ENCODE results near the gene CREB3L2. TPM values are rescaled to one million over a fixed set of nuclear protein-coding genes. Genes with fewer than 3 reads are reported as not detected.
"Not testable (repeated sequence)": the region's sequence is repeated elsewhere in the genome, so short reads cannot be mapped to it uniquely, and the experiment has no call there.

Gene CREB3L2
- total RNA-seq, 2 experiments from 2014 or later: 22.7 to 79.0 TPM

- H3K4me2 ChIP-seq (ENCODE audit: low read length): no peak overlapping the region
- TF ChIP-seq, protein P1, sequence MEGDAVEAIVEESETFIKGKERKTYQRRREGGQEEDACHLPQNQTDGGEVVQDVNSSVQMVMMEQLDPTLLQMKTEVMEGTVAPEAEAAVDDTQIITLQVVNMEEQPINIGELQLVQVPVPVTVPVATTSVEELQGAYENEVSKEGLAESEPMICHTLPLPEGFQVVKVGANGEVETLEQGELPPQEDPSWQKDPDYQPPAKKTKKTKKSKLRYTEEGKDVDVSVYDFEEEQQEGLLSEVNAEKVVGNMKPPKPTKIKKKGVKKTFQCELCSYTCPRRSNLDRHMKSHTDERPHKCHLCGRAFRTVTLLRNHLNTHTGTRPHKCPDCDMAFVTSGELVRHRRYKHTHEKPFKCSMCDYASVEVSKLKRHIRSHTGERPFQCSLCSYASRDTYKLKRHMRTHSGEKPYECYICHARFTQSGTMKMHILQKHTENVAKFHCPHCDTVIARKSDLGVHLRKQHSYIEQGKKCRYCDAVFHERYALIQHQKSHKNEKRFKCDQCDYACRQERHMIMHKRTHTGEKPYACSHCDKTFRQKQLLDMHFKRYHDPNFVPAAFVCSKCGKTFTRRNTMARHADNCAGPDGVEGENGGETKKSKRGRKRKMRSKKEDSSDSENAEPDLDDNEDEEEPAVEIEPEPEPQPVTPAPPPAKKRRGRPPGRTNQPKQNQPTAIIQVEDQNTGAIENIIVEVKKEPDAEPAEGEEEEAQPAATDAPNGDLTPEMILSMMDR (conservative IDR thresholded peaks at IDR 0.05; ENCODE audit: low read length): no peak
- TF ChIP-seq EZH2phosphoT487 (IDR thresholded peaks at IDR 0.05; ENCODE audit: borderline replicate concordance, low read depth, low read length): no peak
- H3K9me2 ChIP-seq (ENCODE audit: insufficient read depth, low read length): no peaks in the 10 kb centered on the region
- no TSS peak for BruUV-seq (replicated peaks)
- no peaks in the 10 kb centered on the region for H4K20me1 ChIP-seq (ENCODE audit: insufficient read depth, low read length)
- H2AFZ ChIP-seq (ENCODE audit: low read length): no peak overlapping the region
- ChIA-PET POLR2A (interaction anchor here (0.6 to 1.9 kb wide), 4 partner anchors 9 to 285 kb away, joined by 3 to 6 read pairs (median 3); no protein-coding TSS in a partner anchor), CTCF (ENCODE audit: unreplicated experiment) (no interaction called here)
- H3K79me2 ChIP-seq (ENCODE audit: insufficient read depth, low read depth, low read length): no peaks in the 10 kb centered on the region
- no peaks in the 10 kb centered on the region for H3K4me1 ChIP-seq (ENCODE audit: insufficient read depth, low read length, poor library complexity, severe bottlenecking)
- H3K9me3 ChIP-seq (ENCODE audit: low read length): no peaks in the 10 kb centered on the region
- no peak for DNase-seq (ENCODE audit: low spot score)
- no peak overlapping the region for H3K4me3 ChIP-seq (ENCODE audit: low read depth, low read length, poor library complexity, severe bottlenecking)
- peaks cover 20% of the 10 kb centered on the region for H3K36me3 ChIP-seq (ENCODE audit: insufficient read depth, low read length)
- no peak overlapping the region for H3K27ac ChIP-seq (ENCODE audit: low read depth, low read length, poor library complexity, severe bottlenecking)
- intact Hi-C loops (cut with micrococcal nuclease; ENCODE audit: unreplicated experiment): no loop called here
Measured at GRCh38 chr7:137928626-137929025, 73.3 kb downstream of the CREB3L2 start.

- POLR2A ChIA-PET: interaction anchor here (1.9 kb wide), 1 partner anchor 40 kb away, joined by 6 read pairs; no protein-coding TSS in a partner anchor
- Histone ChIP-seq H3K4me1 (ENCODE audit: insufficient read depth, low read length, poor library complexity, severe bottlenecking) (no peaks in the 10 kb centered on the region), H3K36me3 (ENCODE audit: insufficient read depth, low read length) (peaks cover 20% of the 10 kb centered on the region), H2AFZ (ENCODE audit: low read length) (no peak overlapping the region), H3K4me3 (ENCODE audit: low read depth, low read length, poor library complexity, severe bottlenecking) (no peak overlapping the region), H3K27ac (ENCODE audit: low read depth, low read length, poor library complexity, severe bottlenecking) (no peak overlapping the region), H4K20me1 (ENCODE audit: insufficient read depth, low read length) (no peaks in the 10 kb centered on the region), H3K9me3 (ENCODE audit: low read length) (no peaks in the 10 kb centered on the region), H3K4me2 (ENCODE audit: low read length) (no peak overlapping the region), H3K9me2 (ENCODE audit: insufficient read depth, low read length) (no peaks in the 10 kb centered on the region), H3K79me2 (ENCODE audit: insufficient read depth, low read depth, low read length) (no peaks in the 10 kb centered on the region)
- intact Hi-C loops (cut with micrococcal nuclease; ENCODE audit: unreplicated experiment): no loop called here
- no TSS peak for BruUV-seq (replicated peaks)
- CTCF ChIA-PET (ENCODE audit: unreplicated experiment): no interaction called here
- TF ChIP-seq EZH2phosphoT487 (IDR thresholded peaks at IDR 0.05; ENCODE audit: borderline replicate concordance, low read depth, low read length): no peak
- TF ChIP-seq, protein P1 (conservative IDR thresholded peaks at IDR 0.05; ENCODE audit: low read length): no peak
- DNase-seq (ENCODE audit: low spot score): no peak
Measured at GRCh38 chr7:137927386-137927785, 74.5 kb downstream of the CREB3L2 start.

DNA sequence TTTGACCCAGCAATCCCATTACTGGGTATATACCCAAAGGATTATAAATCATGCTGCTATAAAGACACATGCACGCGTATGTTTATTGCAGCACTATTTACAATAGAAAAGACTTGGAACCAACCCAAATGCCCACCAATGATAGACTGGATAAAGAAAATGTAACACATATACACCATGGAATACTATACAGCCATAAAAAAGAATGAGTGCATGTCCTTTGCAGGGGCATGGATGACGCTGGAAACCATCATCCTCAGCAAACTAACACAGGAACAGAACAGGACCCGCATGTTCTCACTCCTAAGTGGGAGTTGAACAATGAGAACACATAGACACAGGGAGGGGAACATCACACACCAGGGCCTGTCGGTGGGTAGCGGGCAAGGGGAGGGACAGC, 75.7 kb downstream of the CREB3L2 start:
- H3K79me2 ChIP-seq (ENCODE audit: insufficient read depth, low read depth, low read length); H3K4me1 ChIP-seq (ENCODE audit: insufficient read depth, low read length, poor library complexity, severe bottlenecking); H2AFZ ChIP-seq (ENCODE audit: low read length); CTCF ChIA-PET (ENCODE audit: unreplicated experiment); intact Hi-C loops (cut with micrococcal nuclease; ENCODE audit: unreplicated experiment); BruUV-seq (replicated peaks); H3K9me2 ChIP-seq (ENCODE audit: insufficient read depth, low read length); H3K4me2 ChIP-seq (ENCODE audit: low read length); H3K4me3 ChIP-seq (ENCODE audit: low read depth, low read length, poor library complexity, severe bottlenecking); DNase-seq (ENCODE audit: low spot score); H4K20me1 ChIP-seq (ENCODE audit: insufficient read depth, low read length); H3K27ac ChIP-seq (ENCODE audit: low read depth, low read length, poor library complexity, severe bottlenecking); H3K9me3 ChIP-seq (ENCODE audit: low read length): not testable (repeated sequence)
- peaks cover 20% of the 10 kb centered on the region for H3K36me3 ChIP-seq (ENCODE audit: insufficient read depth, low read length)
- POLR2A ChIA-PET: interaction anchor here (1.2 to 1.5 kb wide), 2 partner anchors 14 to 81 kb away, joined by 3 to 4 read pairs; no protein-coding TSS in a partner anchor

Measured in OCI-LY7 (cell line).